IMR-90 (cell line): Measurements from ENCODE around the gene SLC9A5. TPM values are rescaled to one million over a fixed set of nuclear protein-coding genes. Genes with fewer than 3 reads are reported as not detected.

Experiments
- ATAC-seq: fragments of 200-7000 bp; cut with Tn5 transposase; 2 replicates; pipeline ENCODE4 v1.9.1; 2020; ENCODE audit warnings: low read depth, mild to moderate bottlenecking, moderate library complexity
- BruUV-seq: library from RNA; stranded (reverse); fragments of 400-500 nt; replicated peaks from 2 replicates; lab custom pipeline; 2021; lab: Mats Ljungman, UMichigan
- CTCF ChIA-PET: fragments of 300-600 bp; formaldehyde crosslinking; extraction: SDS; loops from one replicate; lab custom pipeline; 2021; ENCODE audit warnings: antibody characterized with exemption; lab: Yijun Ruan, JAX
- POLR2A ChIA-PET: fragments of 300-600 bp; sonication (Branson Sonifier 250); formaldehyde crosslinking; loops from one replicate; lab custom pipeline; 2022; ENCODE audit warnings: antibody characterized with exemption; ENCODE audit not compliant: unreplicated experiment; lab: Charles Lee
- DNase-seq: peaks from one replicate; pipeline ENCODE4 v3.0.0; 2013
- H2AFZ ChIP-seq: replicated peaks from 2 replicates; pipeline ENCODE3; 2013; ENCODE audit warnings: low read length, mild to moderate bottlenecking; ENCODE audit not compliant: poor library complexity
- H2AK5ac ChIP-seq: 2 replicates; pipeline ENCODE4 v1.6.1; 2013; ENCODE audit warnings: low read depth, low read length, inconsistent platforms
- H2AK9ac ChIP-seq: replicated peaks from 2 replicates; pipeline ENCODE3; 2013; ENCODE audit warnings: mild to moderate bottlenecking, low read depth, low read length, moderate library complexity; ENCODE audit not compliant: poor library complexity
- H2BK120ac ChIP-seq: 2 replicates; pipeline ENCODE4 v1.6.1; 2013; ENCODE audit warnings: low read depth, low read length, inconsistent platforms
- H2BK15ac ChIP-seq: 3 replicates; pipeline ENCODE4 v1.6.1; 2013; ENCODE audit warnings: low read depth, low read length, inconsistent platforms
- H2BK20ac ChIP-seq: 2 replicates; pipeline ENCODE4 v1.6.1; 2013; ENCODE audit warnings: low read depth, mild to moderate bottlenecking, inconsistent platforms, low read length, moderate library complexity
- H2BK5ac ChIP-seq: 2 replicates; pipeline ENCODE4 v1.6.1; 2013; ENCODE audit warnings: mild to moderate bottlenecking, low read depth, low read length, inconsistent platforms; ENCODE audit not compliant: poor library complexity, severe bottlenecking
- H3K14ac ChIP-seq: replicated peaks from 2 replicates; pipeline ENCODE4 v1.6.1; 2013; ENCODE audit warnings: low read depth, low read length, inconsistent platforms
- H3K18ac ChIP-seq: 2 replicates; pipeline ENCODE4 v1.6.1; 2013; ENCODE audit warnings: low read depth, low read length, control low read depth
- H3K23ac ChIP-seq: 2 replicates; pipeline ENCODE4 v1.6.1; 2013; ENCODE audit warnings: low read depth, low read length, inconsistent platforms
- H3K27ac ChIP-seq: 2 replicates; pipeline ENCODE4 v1.5.1; 2013; ENCODE audit warnings: mild to moderate bottlenecking, control low read depth, low read length; ENCODE audit not compliant: insufficient read depth
- H3K27me3 ChIP-seq: 2 replicates; pipeline ENCODE4 v1.6.1; 2013; ENCODE audit warnings: low read length; ENCODE audit not compliant: control insufficient read depth, insufficient read depth
- H3K36me3 ChIP-seq: 2 replicates; pipeline ENCODE4 v1.6.1; 2013; ENCODE audit warnings: low read length, mixed read lengths; ENCODE audit not compliant: control insufficient read depth, insufficient read depth
- H3K4ac ChIP-seq: 2 replicates; pipeline ENCODE4 v1.6.1; 2013; ENCODE audit warnings: low read depth, low read length, inconsistent platforms
- H3K4me1 ChIP-seq: 2 replicates; pipeline ENCODE4 v1.6.1; 2013; ENCODE audit warnings: low read length, mixed read lengths; ENCODE audit not compliant: control insufficient read depth, insufficient read depth
- H3K4me2 ChIP-seq: 2 replicates; pipeline ENCODE4 v1.6.1; 2013; ENCODE audit warnings: low read depth, mild to moderate bottlenecking, control low read depth, low read length, moderate library complexity
- H3K4me3 ChIP-seq: 2 replicates; pipeline ENCODE4 v1.5.1; 2013; ENCODE audit warnings: low read depth, mild to moderate bottlenecking, control low read depth, low read length, moderate library complexity; ENCODE audit not compliant: insufficient read depth
- H3K56ac ChIP-seq: 2 replicates; pipeline ENCODE4 v1.6.1; 2013; ENCODE audit warnings: low read length, inconsistent platforms; ENCODE audit not compliant: insufficient read depth; ENCODE audit errors: extremely low read depth
- H3K79me1 ChIP-seq, 2 experiments: 2 replicates each; pipeline ENCODE4 v1.6.1; 2013; ENCODE audit warnings: low read length in 2 of 2, inconsistent platforms in 1 of 2, low read depth in 1 of 2
- H3K9ac ChIP-seq: 2 replicates; pipeline ENCODE4 v1.6.1; 2013; ENCODE audit warnings: low read depth, low read length, control low read depth
- H3K9me1 ChIP-seq: 2 replicates; pipeline ENCODE4 v1.6.1; 2013; ENCODE audit warnings: low read length, inconsistent platforms; ENCODE audit not compliant: insufficient read depth
- H3K9me3 ChIP-seq: 2 replicates; pipeline ENCODE4 v1.6.1; 2013; ENCODE audit warnings: low read length; ENCODE audit not compliant: control insufficient read depth, insufficient read depth
- H4K20me1 ChIP-seq: 2 replicates; pipeline ENCODE4 v1.6.1; 2013; ENCODE audit warnings: low read length, inconsistent platforms; ENCODE audit not compliant: insufficient read depth
- H4K5ac ChIP-seq: 2 replicates; pipeline ENCODE4 v1.6.1; 2013; ENCODE audit warnings: mild to moderate bottlenecking, low read depth, low read length, control low read depth
- H4K8ac ChIP-seq, 2 experiments: 2 replicates each; pipeline ENCODE4 v1.6.1; 2013; ENCODE audit warnings: low read depth in 2 of 2, low read length in 2 of 2, control low read depth in 1 of 2, inconsistent platforms in 1 of 2
- H4K91ac ChIP-seq: 2 replicates; pipeline ENCODE4 v1.6.1; 2013; ENCODE audit warnings: low read depth, low read length, inconsistent platforms; ENCODE audit not compliant: insufficient read depth
- CHD1 ChIP-seq: IDR thresholded peaks from 2 replicates; pipeline ENCODE4 v1.6.1; 2012; ENCODE audit warnings: low read depth, low read length, improper control_type of control experiment
- CTCF ChIP-seq: conservative IDR thresholded peaks from 2 replicates; pipeline ENCODE4 v1.5.1; 2012; ENCODE audit warnings: mild to moderate bottlenecking, low read depth, low read length, improper control_type of control experiment
- POLR2A ChIP-seq: IDR thresholded peaks from 2 replicates; pipeline ENCODE4 v1.6.1; 2012; ENCODE audit warnings: mild to moderate bottlenecking, low read depth, low read length
- WGBS, 2 experiments: methylation state at CpG; one replicate each; pipeline versions ENCODE4 v1.1.5 to v1.1.7; 2013; ENCODE audit warnings: missing lambda C conversion rate in 2 of 2; ENCODE audit not compliant: insufficient read length in 1 of 2; ENCODE audit errors: extremely low coverage in 2 of 2; 5-methylcytosine and 5-hydroxymethylcytosine counted together
- dilution Hi-C: fragments of 300-500 bp; cut with HindIII; formaldehyde crosslinking; loops from one replicate; pipeline ENCODE4 v1.14.3; 2018; ENCODE audit warnings: low sequenced_read_pairs; ENCODE audit not compliant: unreplicated experiment
- in situ Hi-C: fragments of 300-500 bp; cut with MboI; formaldehyde crosslinking; loops from 3 replicates; pipeline ENCODE4 v1.14.3; 2019; ENCODE audit warnings: low sequenced_read_pairs, inconsistent platforms, mixed read lengths
- intact Hi-C: fragments of 100-400 bp; cut with micrococcal nuclease; formaldehyde crosslinking; loops from 2 replicates; pipeline ENCODE4 v1.10.0; 2022
- polyA plus RNA-seq, 3 experiments: library from polyadenylated mRNA; depleted of rRNA; stranded (reverse); fragments of >200 nt; gene quantifications; 2 replicates each; pipeline ENCODE4 v1.2.3, GENCODE V29; 2012; ENCODE audit warnings: low replicate concordance in 1 of 3
- total RNA-seq: library from RNA; depleted of rRNA; stranded (reverse); fragments of >200 nt; gene quantifications from 2 replicates; pipeline ENCODE4 v1.2.3, GENCODE V29; 2012

Gene SLC9A5
- total and polyA plus RNA-seq, 2 of the 4 experiments (the other 2 are of a cell fraction) = 1.8 to 5.7 TPM

- H3K9me3 ChIP-seq = no peaks in the 10 kb centered on the region
- no peak within 1 kb of the TSS for H3K14ac ChIP-seq
- no peak within 1 kb of the TSS for H2AK5ac ChIP-seq
- DNase-seq (no peak), ATAC-seq (no peak; the same call in 1 of the 2 replicates)
- no TSS peak for BruUV-seq
- H2BK15ac ChIP-seq = no peak within 1 kb of the TSS
- H3K79me1 ChIP-seq = peaks cover 8 to 27% of the 10 kb centered on the region in 2 experiments; a peak in 3 of 4 replicates
- no peak within 1 kb of the TSS for H2AFZ ChIP-seq
- H2BK5ac ChIP-seq = no peak within 1 kb of the TSS
- 64% methylated on average over 28 of the region's 61 CpGs; no CpG with 5 or more reads in 1 of the 2 experiments for WGBS, 2 experiments
- no peak within 1 kb of the TSS for H4K91ac ChIP-seq
- in situ Hi-C loops (no loop called here), dilution Hi-C loops (no loop called here), intact Hi-C loops (no loop called here)
- TF ChIP-seq POLR2A (no peak), CHD1 (no peak), CTCF (peak; percentile 33)
- no peak within 1 kb of the TSS for H2BK120ac ChIP-seq
- H3K4me2 ChIP-seq = no peak within 1 kb of the TSS
- H3K23ac ChIP-seq = no peak within 1 kb of the TSS
- H3K27ac ChIP-seq = no peak within 1 kb of the TSS
- H3K27me3 ChIP-seq = no peaks in the 10 kb centered on the region
- H2AK9ac ChIP-seq = peak within 1 kb of the TSS; percentile 70
- no peak within 1 kb of the TSS for H3K4me3 ChIP-seq
- no peak within 1 kb of the TSS for H2BK20ac ChIP-seq
- POLR2A ChIA-PET = no interaction called here
- no peak within 1 kb of the TSS for H3K56ac ChIP-seq
- no peak within 1 kb of the TSS for H4K8ac ChIP-seq
- CTCF ChIA-PET = no interaction called here
- H3K18ac ChIP-seq = no peak within 1 kb of the TSS
- H4K5ac ChIP-seq = no peak within 1 kb of the TSS
- no peak within 1 kb of the TSS for H3K4ac ChIP-seq
- no peaks in the 10 kb centered on the region for H3K4me1 ChIP-seq
- peaks cover 71% of the 10 kb centered on the region for H3K36me3 ChIP-seq
- H4K20me1 ChIP-seq = peaks cover 14% of the 10 kb centered on the region
- no peaks in the 10 kb centered on the region for H3K9me1 ChIP-seq
- no peak within 1 kb of the TSS for H3K9ac ChIP-seq
These were observed 49.6 kb upstream of the SLC9A5 start, which contains the start of gene ELMO3 for GRCh38 chr16:67199011-67199807. TSS of gene ELMO3 (plus strand) at chr16:67199131. CDS start at chr16:67199327, 196 bp downstream.
